Osteoblast (primary cell): ENCODE results near the gene DHX8. TPM values are rescaled to one million over a fixed set of nuclear protein-coding genes. Genes with fewer than 3 reads are reported as not detected.
"Not testable (repeated sequence)": the region's sequence is repeated elsewhere in the genome, so short reads cannot be mapped to it uniquely, and the experiment has no call there.

ENCODE experiments used
- DNase-seq: peaks from one replicate; pipeline ENCODE4 v3.0.0; 2011; ENCODE audit warnings: low spot score, mixed read lengths; ENCODE audit not compliant: insufficient read length; ENCODE audit errors: missing footprints
- H2AFZ ChIP-seq: 2 replicates; pipeline ENCODE4 v1.6.0; 2011; ENCODE audit warnings: mild to moderate bottlenecking, low read length
- H3K27ac ChIP-seq: 2 replicates; pipeline ENCODE4 v1.5.1; 2011; ENCODE audit warnings: mild to moderate bottlenecking, low read depth, low read length, moderate library complexity
- H3K27me3 ChIP-seq: 2 replicates; pipeline ENCODE4 v1.6.0; 2012; ENCODE audit warnings: mild to moderate bottlenecking, control low read depth, inconsistent platforms, low read length, moderate library complexity; ENCODE audit not compliant: insufficient read depth
- H3K36me3 ChIP-seq: 2 replicates; pipeline ENCODE4 v1.5.1; 2011; ENCODE audit warnings: mild to moderate bottlenecking, low read length, control low read depth, moderate library complexity; ENCODE audit not compliant: insufficient read depth
- H3K4me1 ChIP-seq: 2 replicates; pipeline ENCODE4 v1.5.1; 2011; ENCODE audit warnings: mild to moderate bottlenecking, low read length, control low read depth, moderate library complexity; ENCODE audit not compliant: insufficient read depth
- H3K4me2 ChIP-seq: 2 replicates; pipeline ENCODE4 v1.6.0; 2011; ENCODE audit warnings: mild to moderate bottlenecking, low read length; ENCODE audit not compliant: insufficient read depth
- H3K4me3 ChIP-seq: fragments of 200-600 bp; sonication (generic); 3 replicates; pipeline ENCODE4 v1.5.1; 2012; ENCODE audit warnings: mild to moderate bottlenecking, low read length, inconsistent platforms; ENCODE audit not compliant: insufficient read depth
- H3K79me2 ChIP-seq: 2 replicates; pipeline ENCODE4 v1.6.0; 2012; ENCODE audit warnings: mild to moderate bottlenecking, low read length, control low read depth, inconsistent platforms; ENCODE audit not compliant: insufficient read depth
- H3K9me3 ChIP-seq: 2 replicates; pipeline ENCODE4 v1.5.1; 2011; ENCODE audit warnings: low read depth, low read length, control low read depth
- H4K20me1 ChIP-seq: 2 replicates; pipeline ENCODE4 v1.6.0; 2012; ENCODE audit warnings: mild to moderate bottlenecking, low read length, control low read depth; ENCODE audit not compliant: insufficient read depth
- total RNA-seq: library from RNA; depleted of rRNA; stranded (reverse); fragments of >200 nt; gene quantifications from 2 replicates; pipeline ENCODE4 v1.2.3, GENCODE V29; 2012
- TF ChIP-seq, protein P1 (sequence below): IDR thresholded peaks from 2 replicates; pipeline ENCODE4 v1.5.1; 2011; ENCODE audit warnings: mild to moderate bottlenecking, low read depth, low read length, moderate library complexity; ENCODE audit errors: extremely low read depth

DHX8 gene
- total RNA-seq, 1 donor: 42.3 TPM

DNA sequence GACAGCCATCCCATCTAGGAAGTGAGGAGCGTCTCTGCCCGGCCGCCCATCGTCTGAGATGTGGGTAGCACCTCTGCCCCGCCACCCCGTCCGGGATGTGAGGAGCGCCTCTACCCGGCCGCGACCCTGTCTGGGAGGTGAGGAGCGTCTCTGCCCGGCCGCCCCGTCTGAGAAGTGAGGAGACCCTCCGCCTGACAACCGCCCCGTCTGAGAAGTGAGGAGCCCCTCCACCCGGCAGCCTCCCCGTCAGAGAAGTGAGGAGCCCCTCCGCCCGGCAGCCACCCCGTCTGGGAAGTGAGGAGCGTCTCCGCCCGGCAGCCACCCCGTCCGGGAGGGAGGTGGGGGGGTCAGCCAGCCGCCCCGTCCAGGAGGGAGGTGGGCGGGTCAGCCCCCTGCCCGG lies 32.0 kb upstream of the DHX8 start:
- H3K79me2 ChIP-seq, H3K4me1 ChIP-seq, H3K27ac ChIP-seq, H4K20me1 ChIP-seq, H2AFZ ChIP-seq, DNase-seq, H3K4me3 ChIP-seq, H3K27me3 ChIP-seq, H3K36me3 ChIP-seq, H3K9me3 ChIP-seq, H3K4me2 ChIP-seq: not testable (repeated sequence)

DNA sequence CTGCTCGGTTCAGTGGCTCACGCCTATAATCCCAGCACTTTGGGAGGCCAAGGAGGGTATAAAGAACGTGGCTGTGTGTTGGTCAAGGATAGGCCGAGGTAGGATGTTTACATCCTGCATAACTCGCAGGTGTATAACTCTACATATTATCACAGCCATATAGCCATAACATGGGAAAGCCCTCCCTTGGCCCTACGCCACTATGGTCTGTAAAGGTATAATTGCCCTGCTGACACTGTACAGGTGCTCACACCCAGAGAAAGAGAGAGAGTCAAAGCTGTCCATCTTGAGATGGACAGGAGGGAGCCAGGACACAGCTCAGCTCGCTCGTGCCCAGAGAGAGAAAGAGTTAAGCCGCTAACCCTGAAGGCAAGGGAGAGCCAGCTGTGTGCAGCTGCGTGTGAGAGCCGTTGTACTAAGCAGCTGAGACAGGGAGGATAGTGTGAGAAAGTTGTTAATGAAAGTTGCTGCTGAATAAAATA lies 30.4 kb upstream of the DHX8 start:
- Histone ChIP-seq H3K4me1 (peaks cover 7% of the 10 kb centered on the region), H4K20me1 (no peaks in the 10 kb centered on the region), H3K27ac (no peak overlapping the region), H3K4me3 (no peak overlapping the region), H3K79me2 (no peaks in the 10 kb centered on the region), H3K27me3 (no peaks in the 10 kb centered on the region), H2AFZ (no peak overlapping the region), H3K36me3 (no peaks in the 10 kb centered on the region), H3K9me3 (no peaks in the 10 kb centered on the region), H3K4me2 (no peak overlapping the region)
- DNase-seq: peak; percentile 63
- TF ChIP-seq, protein P1, sequence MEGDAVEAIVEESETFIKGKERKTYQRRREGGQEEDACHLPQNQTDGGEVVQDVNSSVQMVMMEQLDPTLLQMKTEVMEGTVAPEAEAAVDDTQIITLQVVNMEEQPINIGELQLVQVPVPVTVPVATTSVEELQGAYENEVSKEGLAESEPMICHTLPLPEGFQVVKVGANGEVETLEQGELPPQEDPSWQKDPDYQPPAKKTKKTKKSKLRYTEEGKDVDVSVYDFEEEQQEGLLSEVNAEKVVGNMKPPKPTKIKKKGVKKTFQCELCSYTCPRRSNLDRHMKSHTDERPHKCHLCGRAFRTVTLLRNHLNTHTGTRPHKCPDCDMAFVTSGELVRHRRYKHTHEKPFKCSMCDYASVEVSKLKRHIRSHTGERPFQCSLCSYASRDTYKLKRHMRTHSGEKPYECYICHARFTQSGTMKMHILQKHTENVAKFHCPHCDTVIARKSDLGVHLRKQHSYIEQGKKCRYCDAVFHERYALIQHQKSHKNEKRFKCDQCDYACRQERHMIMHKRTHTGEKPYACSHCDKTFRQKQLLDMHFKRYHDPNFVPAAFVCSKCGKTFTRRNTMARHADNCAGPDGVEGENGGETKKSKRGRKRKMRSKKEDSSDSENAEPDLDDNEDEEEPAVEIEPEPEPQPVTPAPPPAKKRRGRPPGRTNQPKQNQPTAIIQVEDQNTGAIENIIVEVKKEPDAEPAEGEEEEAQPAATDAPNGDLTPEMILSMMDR: no peak

DNA sequence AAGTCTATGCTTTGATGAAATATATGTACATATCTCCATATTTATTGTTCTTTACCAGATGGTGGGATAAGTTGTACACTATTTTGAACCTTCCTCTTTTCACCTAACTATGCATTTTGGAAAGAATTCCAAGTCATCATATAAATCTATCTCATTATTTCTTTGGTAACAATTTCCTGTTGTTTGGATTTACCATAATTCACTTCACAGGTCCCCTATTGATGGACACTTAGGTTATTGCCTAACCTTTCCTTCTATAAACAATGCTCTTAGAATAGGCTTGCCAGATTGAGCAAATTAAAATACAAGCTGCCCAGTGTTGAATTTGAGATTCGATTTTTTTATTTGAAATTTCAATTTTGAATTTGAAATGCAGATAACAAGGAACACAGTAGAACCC lies 28.9 kb upstream of the DHX8 start:
- Histone ChIP-seq H3K9me3 (no peaks in the 10 kb centered on the region), H3K4me3 (no peak overlapping the region), H3K27ac (no peak overlapping the region), H3K27me3 (no peaks in the 10 kb centered on the region), H3K4me1 (peaks cover 7% of the 10 kb centered on the region), H3K36me3 (no peaks in the 10 kb centered on the region), H3K79me2 (no peaks in the 10 kb centered on the region), H3K4me2 (no peak overlapping the region), H4K20me1 (no peaks in the 10 kb centered on the region), H2AFZ (no peak overlapping the region)
- peak; percentile 44 for DNase-seq
- TF ChIP-seq, protein P1: no peak

DNA sequence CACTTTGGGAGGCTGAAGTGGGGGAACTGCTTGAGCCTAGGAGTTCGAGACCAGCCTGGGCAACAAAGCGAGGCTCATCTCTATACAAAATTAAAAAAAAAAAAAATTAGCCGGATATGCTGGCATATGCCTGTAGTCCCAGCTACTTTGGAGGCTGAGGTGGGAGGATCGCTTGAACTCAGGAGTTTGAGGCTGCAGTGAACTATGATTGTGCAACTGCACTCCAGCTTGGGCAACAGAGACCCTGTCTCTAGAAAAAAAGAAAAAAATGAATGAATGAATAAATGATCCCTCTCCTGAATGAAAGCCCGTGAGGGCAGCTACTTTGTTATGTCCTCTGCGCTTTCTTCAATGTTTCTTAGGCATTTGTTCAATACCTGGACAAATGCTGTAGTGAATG lies 27.7 kb upstream of the DHX8 start:
- DNase-seq: no peak
- no peak overlapping the region for H3K27ac ChIP-seq
- H3K27me3 ChIP-seq: no peaks in the 10 kb centered on the region
- H3K4me2 ChIP-seq: no peak overlapping the region
- H3K4me3 ChIP-seq: no peak overlapping the region
- TF ChIP-seq, protein P1: no peak
- H3K36me3 ChIP-seq: no peaks in the 10 kb centered on the region
- no peaks in the 10 kb centered on the region for H3K79me2 ChIP-seq
- H3K4me1 ChIP-seq: peaks cover 7% of the 10 kb centered on the region
- no peak overlapping the region for H2AFZ ChIP-seq
- H3K9me3 ChIP-seq: no peaks in the 10 kb centered on the region
- H4K20me1 ChIP-seq: no peaks in the 10 kb centered on the region
